Gastroesophageal sphincter (tissue), 4 donors: ENCODE results near the gene OXCT2. TPM values are rescaled to one million over a fixed set of nuclear protein-coding genes. Genes with fewer than 3 reads are reported as not detected.
A peak's percentile ranks its signal among the peaks of the same experiment; 100 is the strongest.

Source experiments
- ATAC-seq: fragments of 150-250 bp; one replicate; pipeline ENCODE4 v1.9.1; 2016; ENCODE audit warnings: mild to moderate bottlenecking, moderate library complexity
- H3K27ac ChIP-seq, 4 donors: fragments of 200-600 bp; sonication (generic) in 3 of 4; 1 replicate in 3 of 4; 2 replicates in 1 of 4; pipeline ENCODE4 v1.5.1; 2016 to 2019
- H3K27me3 ChIP-seq: fragments of 200-600 bp; sonication (generic); one replicate; pipeline ENCODE4 v1.5.1; 2019
- H3K36me3 ChIP-seq, 2 donors: fragments of 200-600 bp; sonication (generic); one replicate each; pipeline ENCODE4 v1.5.1; 2019; ENCODE audit warnings: control low read depth in 1 of 2
- H3K4me1 ChIP-seq, 3 donors: fragments of 200-600 bp; sonication (generic); 1 replicate in 2 of 3; 2 replicates in 1 of 3; pipeline ENCODE4 v1.5.1; 2016 to 2019; ENCODE audit warnings: control low read depth in 2 of 3
- H3K4me3 ChIP-seq, 2 donors: fragments of 200-600 bp; sonication (generic); one replicate each; pipeline ENCODE4 v1.5.1; 2019; ENCODE audit warnings: mild to moderate bottlenecking in 1 of 2, moderate library complexity in 1 of 2
- H3K9me3 ChIP-seq, 3 donors: fragments of 200-600 bp; sonication (generic); one replicate each; pipeline ENCODE4 v1.5.1; 2017 to 2019; ENCODE audit warnings: control low read depth in 2 of 3
- CTCF ChIP-seq, 4 experiments: fragments of 200-600 bp in 2 of 4; fragments of 450-650 bp in 2 of 4; sonication (generic) in 1 of 4; IDR thresholded peaks; one replicate each; pipeline ENCODE4 v1.5.1; 2017 to 2019; ENCODE audit warnings: antibody characterized with exemption in 4 of 4, mild to moderate bottlenecking in 2 of 4, moderate library complexity in 2 of 4
- EP300 ChIP-seq: sonication (generic); formaldehyde crosslinking; IDR thresholded peaks from one replicate; pipeline ENCODE4 v1.6.1; 2017; ENCODE audit warnings: antibody characterized with exemption, mild to moderate bottlenecking
- POLR2A ChIP-seq, 2 donors: fragments of 450-650 bp; IDR thresholded peaks; one replicate each; pipeline ENCODE4 v1.6.1; 2017; ENCODE audit warnings: antibody characterized with exemption in 2 of 2, mild to moderate bottlenecking in 2 of 2, moderate library complexity in 1 of 2
- POLR2AphosphoS5 ChIP-seq: sonication (generic); formaldehyde crosslinking; IDR thresholded peaks from one replicate; pipeline ENCODE4 v1.6.1; 2017; ENCODE audit warnings: antibody characterized with exemption
- whole genome bisulfite sequencing, 2 donors: methylation state at CpG; one replicate each; pipeline ENCODE4 v1.1.5; 2018; ENCODE audit warnings: low coverage in 1 of 2; 5-methylcytosine and 5-hydroxymethylcytosine counted together
- total RNA-seq, 4 donors: library from RNA; depleted of rRNA; stranded (reverse); fragments of >200 nt; gene quantifications; one replicate each; pipeline ENCODE4 v1.1.0, GENCODE V29; 2016

OXCT2 gene
- total RNA-seq, 4 donors from 2014 or later = 0.49 to 2.6 (median 1.6) TPM

GRCh38 chr1:39808784-39809517, 37.8 kb upstream of the OXCT2 start:
- ATAC-seq = no peak
- TF ChIP-seq POLR2AphosphoS5 (peak; percentile 44), CTCF (IDR thresholded peaks at IDR 0.05) (no peak), POLR2A (IDR thresholded peaks at IDR 0.05) (no peak), EP300 (no peak)

GRCh38 chr1:39805385-39805784, 34.2 kb upstream of the OXCT2 start:
- Histone ChIP-seq H3K9me3 (peaks cover 0 to 5% (median 0%) of the 10 kb centered on the region in 3 donors), H3K27me3 (no peaks in the 10 kb centered on the region), H3K27ac (no peak overlapping the region), H3K4me3 (no peak overlapping the region), H3K4me1 (peaks cover 0 to 18% (median 0%) of the 10 kb centered on the region in 3 donors), H3K36me3 (no peaks in the 10 kb centered on the region)
- WGBS, 2 donors = 100% methylated on average over 2 of the region's 2 CpGs
- TF ChIP-seq POLR2AphosphoS5 = no peak
- no peak for TF ChIP-seq CTCF (IDR thresholded peaks at IDR 0.05)
- ATAC-seq = no peak

More at GRCh38 chr1:39808784-39809517, 37.8 kb upstream of the OXCT2 start:
- Histone ChIP-seq H3K4me3 (no peak overlapping the region), H3K27me3 (no peaks in the 10 kb centered on the region), H3K27ac (peak overlapping the region in 1 of 4 donors; percentile 53), H3K4me1 (peaks cover 0 to 18% (median 0%) of the 10 kb centered on the region in 3 donors), H3K36me3 (no peaks in the 10 kb centered on the region), H3K9me3 (peaks cover 0 to 5% (median 0%) of the 10 kb centered on the region in 3 donors)
- 27 to 29% methylated on average over 5 of the region's 8 CpGs for WGBS, 2 donors

GRCh38 chr1:39802496-39803260, 31.5 kb upstream of the OXCT2 start:
- Histone ChIP-seq H3K36me3 (no peaks in the 10 kb centered on the region), H3K9me3 (peaks cover 0 to 5% (median 0%) of the 10 kb centered on the region in 3 donors), H3K27ac (no peak overlapping the region), H3K4me1 (peaks cover 0 to 5% (median 0%) of the 10 kb centered on the region in 3 donors), H3K27me3 (peaks cover 3% of the 10 kb centered on the region), H3K4me3 (no peak overlapping the region)
- WGBS, 2 donors = 84 to 85% methylated on average over 7 to 12 of the region's 14 CpGs
- TF ChIP-seq EP300 = no peak
- TF ChIP-seq POLR2AphosphoS5 = no peak
- TF ChIP-seq CTCF (IDR thresholded peaks at IDR 0.05) = no peak
- no peak for TF ChIP-seq POLR2A (IDR thresholded peaks at IDR 0.05)
- no peak for ATAC-seq

- Histone ChIP-seq H3K27ac (no peak overlapping the region), H3K4me3 (no peak overlapping the region), H3K36me3 (no peaks in the 10 kb centered on the region), H3K9me3 (peaks cover 0 to 2% (median 0%) of the 10 kb centered on the region in 3 donors), H3K27me3 (peaks cover 3% of the 10 kb centered on the region), H3K4me1 (peaks cover 0 to 5% (median 0%) of the 10 kb centered on the region in 3 donors)
- 86 to 90% methylated on average over 1 to 3 of the region's 3 CpGs for WGBS, 2 donors
- no peak for TF ChIP-seq CTCF (IDR thresholded peaks at IDR 0.05)
- ATAC-seq = no peak
These were observed 29.3 kb upstream of the OXCT2 start for GRCh38 chr1:39800471-39800835.
